MM.1S (cell line): ENCODE results near the gene TMIE.

Experiments used
- CTCF ChIP-seq: fragments of 300-600 bp; sonication (generic); IDR thresholded peaks from 2 replicates; pipeline ENCODE4 v1.5.1; 2016; ENCODE audit warnings: antibody characterized with exemption, low read length, mixed read lengths
- EZH2 ChIP-seq: fragments of 300-600 bp; sonication (generic); optimal IDR thresholded peaks from 2 replicates; pipeline ENCODE3; 2017; ENCODE audit warnings: low read depth, mild to moderate bottlenecking, antibody characterized with exemption, low read length, mixed read lengths
- EZH2phosphoT487 ChIP-seq: fragments of 300-600 bp; sonication (generic); IDR thresholded peaks from 2 replicates; pipeline ENCODE4 v1.6.1; 2018; ENCODE audit warnings: antibody characterized with exemption, low read length

- TF ChIP-seq CTCF (no peak), EZH2 (no peak), EZH2phosphoT487 (no peak)
These were observed 25.8 kb upstream of the TMIE start for GRCh38 chr3:46675426-46675825.
